CD4-positive, CD25-positive, alpha-beta regulatory T cell (primary cell): ENCODE data around the gene PLPP3. TPM values are rescaled to one million over a fixed set of nuclear protein-coding genes. Genes with fewer than 3 reads are reported as not detected.
A peak's percentile ranks its signal among the peaks of the same experiment; 100 is the strongest.

Experiments
- ATAC-seq, 2 donors: fragments of 150-1000 bp; cut with Tn5 transposase; one replicate each; pipeline ENCODE4 v1.10.0; 2021; ENCODE audit warnings: low read depth in 2 of 2, moderate number of reproducible peaks in 2 of 2, moderate library complexity in 1 of 2
- DNase-seq, 3 donors: peaks; one replicate each; pipeline versions ENCODE4 v3.0.0 to v3.0.0-alpha.2; 2012 to 2022; ENCODE audit warnings: mixed read lengths in 1 of 3
- H3K27ac ChIP-seq: one replicate; pipeline ENCODE4 v1.7.0; 2013; ENCODE audit warnings: mild to moderate bottlenecking, low read length; ENCODE audit not compliant: insufficient read depth, poor library complexity, severe bottlenecking
- H3K27me3 ChIP-seq: one replicate; pipeline ENCODE4 v1.7.0; 2013; ENCODE audit warnings: low read length; ENCODE audit not compliant: control insufficient read depth, insufficient read depth
- H3K36me3 ChIP-seq: one replicate; pipeline ENCODE4 v1.7.0; 2013; ENCODE audit warnings: mild to moderate bottlenecking, low read length, moderate library complexity; ENCODE audit not compliant: control insufficient read depth, insufficient read depth
- H3K4me1 ChIP-seq: 2 replicates; pipeline ENCODE4 v1.7.0; 2013; ENCODE audit warnings: mild to moderate bottlenecking, low read length; ENCODE audit not compliant: insufficient read depth, control insufficient read depth, poor library complexity, severe bottlenecking
- H3K4me3 ChIP-seq: one replicate; pipeline ENCODE4 v1.7.0; 2013; ENCODE audit warnings: low read depth, mild to moderate bottlenecking, low read length, moderate library complexity
- H3K9me3 ChIP-seq, 2 experiments: 1 replicate in 1 of 2; 2 replicates in 1 of 2; pipeline ENCODE4 v1.7.0; 2013; ENCODE audit warnings: low read length in 2 of 2, mild to moderate bottlenecking in 1 of 2, moderate library complexity in 1 of 2; ENCODE audit not compliant: control insufficient read depth in 2 of 2
- H3K27ac Mint-ChIP-seq, 3 donors: one replicate each; pipeline ENCODE4 v1.8.0; 2020 to 2022; ENCODE audit warnings: mild to moderate bottlenecking in 3 of 3, mixed read lengths in 3 of 3, moderate library complexity in 2 of 3
- H3K27me3 Mint-ChIP-seq: one replicate; pipeline ENCODE4 v1.8.0; 2022; ENCODE audit warnings: mild to moderate bottlenecking, mixed read lengths
- H3K36me3 Mint-ChIP-seq: one replicate; pipeline ENCODE4 v1.8.0; 2020; ENCODE audit warnings: mixed read lengths
- H3K4me1 Mint-ChIP-seq, 4 donors: one replicate each; pipeline ENCODE4 v1.8.0; 2020 to 2022; ENCODE audit warnings: mixed read lengths in 4 of 4, mild to moderate bottlenecking in 1 of 4
- H3K4me3 Mint-ChIP-seq, 4 donors: one replicate each; pipeline ENCODE4 v1.8.0; 2020 to 2022; ENCODE audit warnings: mild to moderate bottlenecking in 4 of 4, mixed read lengths in 4 of 4, moderate library complexity in 3 of 4
- H3K9me3 Mint-ChIP-seq, 7 donors: one replicate each; pipeline ENCODE4 v1.8.0; 2020 to 2022; ENCODE audit warnings: mixed read lengths in 7 of 7, mild to moderate bottlenecking in 3 of 7, moderate library complexity in 2 of 7
- polyA plus RNA-seq, 4 donors: library from polyadenylated mRNA; unstranded; fragments of 300-500 nt; fragmentation: Illumina TruSeq; gene quantifications; one replicate each; pipeline ENCODE4 v1.2.3, GENCODE V29; 2021
- total RNA-seq: library from RNA; stranded (reverse); gene quantifications from one replicate; pipeline ENCODE4 v1.2.3, GENCODE V29; 2022

Gene PLPP3
- total and polyA plus RNA-seq, 5 donors from 2014 or later, result 0.13 TPM; not detected in 4

- H3K27me3 ChIP-seq, result no peaks in the 10 kb centered on the region
- Mint-ChIP-seq H3K4me3 (no peak overlapping the region), H3K27ac (no peak overlapping the region), H3K27me3 (no peaks in the 10 kb centered on the region), H3K36me3 (no peaks in the 10 kb centered on the region), H3K4me1 (no peaks in the 10 kb centered on the region), H3K9me3 (peaks cover 0 to 5% (median 0%) of the 10 kb centered on the region in 7 donors)
- no peaks in the 10 kb centered on the region for H3K9me3 ChIP-seq
- no peaks in the 10 kb centered on the region for H3K4me1 ChIP-seq
- ATAC-seq (peak; percentile 34 to 55), DNase-seq (no peak)
- no peak overlapping the region for H3K4me3 ChIP-seq
- H3K36me3 ChIP-seq, result no peaks in the 10 kb centered on the region
- H3K27ac ChIP-seq, result no peak overlapping the region
Observed at GRCh38 chr1:56472860-56473259, 106.5 kb downstream of the PLPP3 start.

GRCh38 chr1:56469640-56470371 lies 109.6 kb downstream of the PLPP3 start:
- Histone ChIP-seq H3K27me3 (no peaks in the 10 kb centered on the region), H3K36me3 (no peaks in the 10 kb centered on the region), H3K27ac (no peak overlapping the region), H3K4me1 (no peaks in the 10 kb centered on the region), H3K9me3 (no peaks in the 10 kb centered on the region), H3K4me3 (no peak overlapping the region)
- H3K9me3 Mint-ChIP-seq, result peaks cover 0 to 7% (median 4%) of the 10 kb centered on the region in 7 donors
- H3K4me3 Mint-ChIP-seq, result no peak overlapping the region
- DNase-seq (no peak), ATAC-seq (no peak)
- no peaks in the 10 kb centered on the region for H3K4me1 Mint-ChIP-seq
- no peak overlapping the region for H3K27ac Mint-ChIP-seq
- H3K36me3 Mint-ChIP-seq, result no peaks in the 10 kb centered on the region
- H3K27me3 Mint-ChIP-seq, result peaks cover 4% of the 10 kb centered on the region

- no peaks in the 10 kb centered on the region for H3K36me3 ChIP-seq
- H3K27me3 ChIP-seq, result no peaks in the 10 kb centered on the region
- Mint-ChIP-seq H3K4me3 (no peak overlapping the region), H3K27me3 (peaks cover 4% of the 10 kb centered on the region), H3K36me3 (no peaks in the 10 kb centered on the region), H3K9me3 (peaks cover 0 to 7% (median 4%) of the 10 kb centered on the region in 7 donors), H3K4me1 (no peaks in the 10 kb centered on the region), H3K27ac (no peak overlapping the region)
- no peak overlapping the region for H3K27ac ChIP-seq
- ATAC-seq, result no peak
- H3K4me1 ChIP-seq, result no peaks in the 10 kb centered on the region
- no peak for DNase-seq
- no peaks in the 10 kb centered on the region for H3K9me3 ChIP-seq
- H3K4me3 ChIP-seq, result no peak overlapping the region
Observed at GRCh38 chr1:56468518-56468917, 110.8 kb downstream of the PLPP3 start.

GRCh38 chr1:56466538-56466937 lies 112.8 kb downstream of the PLPP3 start:
- DNase-seq (no peak), ATAC-seq (no peak)
- Mint-ChIP-seq H3K4me1 (no peaks in the 10 kb centered on the region), H3K36me3 (no peaks in the 10 kb centered on the region), H3K9me3 (peaks cover 0 to 8% (median 4%) of the 10 kb centered on the region in 7 donors), H3K27ac (peak overlapping the region in 1 of 3 donors; percentile 45), H3K27me3 (peaks cover 4% of the 10 kb centered on the region), H3K4me3 (no peak overlapping the region)
- H3K4me3 ChIP-seq, result no peak overlapping the region
- no peaks in the 10 kb centered on the region for H3K27me3 ChIP-seq
- H3K9me3 ChIP-seq, result no peaks in the 10 kb centered on the region
- no peak overlapping the region for H3K27ac ChIP-seq
- H3K36me3 ChIP-seq, result no peaks in the 10 kb centered on the region
- H3K4me1 ChIP-seq, result no peaks in the 10 kb centered on the region

GRCh38 chr1:56464294-56464693 lies 115.1 kb downstream of the PLPP3 start:
- Histone ChIP-seq H3K9me3 (no peaks in the 10 kb centered on the region), H3K27ac (no peak overlapping the region), H3K36me3 (no peaks in the 10 kb centered on the region), H3K4me3 (no peak overlapping the region), H3K4me1 (no peaks in the 10 kb centered on the region), H3K27me3 (no peaks in the 10 kb centered on the region)
- Mint-ChIP-seq H3K27me3 (peaks cover 4% of the 10 kb centered on the region), H3K36me3 (no peaks in the 10 kb centered on the region), H3K4me3 (no peak overlapping the region), H3K4me1 (no peaks in the 10 kb centered on the region), H3K9me3 (peaks cover 0 to 7% (median 3%) of the 10 kb centered on the region in 7 donors), H3K27ac (no peak overlapping the region)
- ATAC-seq (no peak), DNase-seq (no peak)

GRCh38 chr1:56463376-56463775 lies 116.0 kb downstream of the PLPP3 start:
- Mint-ChIP-seq H3K27me3 (peaks cover 4% of the 10 kb centered on the region), H3K4me3 (no peak overlapping the region), H3K4me1 (no peaks in the 10 kb centered on the region), H3K27ac (no peak overlapping the region), H3K36me3 (no peaks in the 10 kb centered on the region), H3K9me3 (peaks cover 0 to 7% (median 3%) of the 10 kb centered on the region in 7 donors)
- Histone ChIP-seq H3K27me3 (no peaks in the 10 kb centered on the region), H3K4me3 (no peak overlapping the region), H3K27ac (no peak overlapping the region), H3K4me1 (no peaks in the 10 kb centered on the region), H3K36me3 (no peaks in the 10 kb centered on the region), H3K9me3 (no peaks in the 10 kb centered on the region)
- DNase-seq (no peak), ATAC-seq (no peak)

GRCh38 chr1:56462209-56462608 lies 117.2 kb downstream of the PLPP3 start:
- Mint-ChIP-seq H3K4me1 (no peaks in the 10 kb centered on the region), H3K9me3 (peaks cover 0 to 7% (median 1%) of the 10 kb centered on the region in 7 donors), H3K27me3 (peaks cover 4% of the 10 kb centered on the region), H3K4me3 (no peak overlapping the region), H3K36me3 (no peaks in the 10 kb centered on the region), H3K27ac (peak overlapping the region in 1 of 3 donors; percentile 80)
- DNase-seq (no peak), ATAC-seq (no peak)
- no peaks in the 10 kb centered on the region for H3K36me3 ChIP-seq
- no peak overlapping the region for H3K4me3 ChIP-seq
- H3K4me1 ChIP-seq, result no peaks in the 10 kb centered on the region
- no peak overlapping the region for H3K27ac ChIP-seq
- H3K27me3 ChIP-seq, result no peaks in the 10 kb centered on the region
- no peaks in the 10 kb centered on the region for H3K9me3 ChIP-seq
